Keratinocyte (primary cell): ENCODE data around the gene COL20A1. TPM values are rescaled to one million over a fixed set of nuclear protein-coding genes. Genes with fewer than 3 reads are reported as not detected.

Source experiments
- DNase-seq: peaks from one replicate; pipeline ENCODE4 v3.0.0-alpha.2; 2011; ENCODE audit warnings: low read depth, missing footprints, low spot score
- FAIRE-seq: peaks from 2 replicates; lab custom pipeline; 2011; peaks lifted over from hg19 to GRCh38; lab: Jason Lieb, UNC
- H2AFZ ChIP-seq: 2 replicates; pipeline ENCODE4 v1.6.0; 2012; ENCODE audit warnings: low read length, control low read depth, inconsistent platforms; ENCODE audit not compliant: control insufficient read depth
- H3K27ac ChIP-seq: 2 replicates; pipeline ENCODE4 v1.5.1; 2011; ENCODE audit warnings: low read length; ENCODE audit not compliant: control insufficient read depth, insufficient read depth
- H3K27me3 ChIP-seq: 3 replicates; pipeline ENCODE4 v1.6.0; 2011; ENCODE audit warnings: low read length; ENCODE audit not compliant: control insufficient read depth, insufficient read depth; ENCODE audit errors: extremely low read depth
- H3K36me3 ChIP-seq, 2 experiments: 2 replicates in 1 of 2; 3 replicates in 1 of 2; pipeline ENCODE4 v1.5.1; 2011; ENCODE audit warnings: low read length in 2 of 2, mild to moderate bottlenecking in 1 of 2; ENCODE audit not compliant: control insufficient read depth in 2 of 2, insufficient read depth in 2 of 2; ENCODE audit errors: extremely low read depth in 1 of 2
- H3K4me1 ChIP-seq: 3 replicates; pipeline ENCODE4 v1.5.1; 2011; ENCODE audit warnings: low read length; ENCODE audit not compliant: control insufficient read depth, insufficient read depth; ENCODE audit errors: extremely low read depth
- H3K4me2 ChIP-seq: 3 replicates; pipeline ENCODE4 v1.6.0; 2011; ENCODE audit warnings: low read depth, low read length; ENCODE audit not compliant: control insufficient read depth, insufficient read depth; ENCODE audit errors: extremely low read depth
- H3K4me3 ChIP-seq, 3 experiments: fragments of 200-600 bp in 1 of 3; sonication (generic) in 1 of 3; 2 replicates in 2 of 3; 3 replicates in 1 of 3; pipeline ENCODE4 v1.5.1; 2011 to 2016; ENCODE audit warnings: low read length in 3 of 3, mild to moderate bottlenecking in 3 of 3, control low read depth in 2 of 3, inconsistent platforms in 1 of 3, low read depth in 1 of 3, mixed read lengths in 1 of 3, mixed run types in 1 of 3, moderate library complexity in 1 of 3; ENCODE audit not compliant: control insufficient read depth in 2 of 3, insufficient read depth in 2 of 3; ENCODE audit errors: extremely low read depth in 1 of 3
- H3K79me2 ChIP-seq: 2 replicates; pipeline ENCODE4 v1.6.0; 2012; ENCODE audit warnings: low read length; ENCODE audit not compliant: control insufficient read depth, insufficient read depth
- H3K9ac ChIP-seq: 3 replicates; pipeline ENCODE4 v1.6.0; 2011; ENCODE audit warnings: low read length; ENCODE audit not compliant: control insufficient read depth, insufficient read depth; ENCODE audit errors: extremely low read depth
- H3K9me1 ChIP-seq: 3 replicates; pipeline ENCODE4 v1.6.0; 2011; ENCODE audit warnings: low read length; ENCODE audit not compliant: control insufficient read depth, insufficient read depth; ENCODE audit errors: extremely low read depth
- H3K9me3 ChIP-seq: 2 replicates; pipeline ENCODE4 v1.5.1; 2012; ENCODE audit warnings: low read depth, low read length; ENCODE audit not compliant: control insufficient read depth
- H4K20me1 ChIP-seq: 3 replicates; pipeline ENCODE4 v1.6.0; 2011; ENCODE audit warnings: low read length; ENCODE audit not compliant: control insufficient read depth, insufficient read depth; ENCODE audit errors: extremely low read depth
- EZH2 ChIP-seq: IDR thresholded peaks from one replicate; pipeline ENCODE4 v1.6.1; 2012; ENCODE audit warnings: inconsistent platforms, mild to moderate bottlenecking, low read length, moderate library complexity
- dilution Hi-C: fragments of 300-500 bp; cut with MboI; formaldehyde crosslinking; loops from one replicate; pipeline ENCODE4 v1.7.0; 2020; ENCODE audit warnings: low sequenced_read_pairs; ENCODE audit not compliant: extremely low pct_ligation_motif_present
- polyA plus RNA-seq, 5 experiments: library from polyadenylated mRNA; depleted of rRNA in 3 of 5; stranded (reverse) in 3 of 5; stranded (forward) in 1 of 5; unstranded in 1 of 5; fragments of >200 nt; gene quantifications; 1 replicate in 1 of 5; 2 replicates in 3 of 5; 3 replicates in 1 of 5; pipeline versions ENCODE4 v1.2.1 to v1.2.3, GENCODE V29; 2011 to 2012; ENCODE audit warnings: missing spikeins in 2 of 5, low read depth in 1 of 5, low replicate concordance in 1 of 5
- TF ChIP-seq, protein P1 (sequence below), 3 experiments: IDR thresholded peaks in 1 of 3; conservative IDR thresholded peaks in 1 of 3; optimal IDR thresholded peaks in 1 of 3; 2 replicates in 2 of 3; 3 replicates in 1 of 3; pipeline versions ENCODE3 to v1.5.1; 2011; ENCODE audit warnings: low read length in 3 of 3, mild to moderate bottlenecking in 3 of 3, moderate library complexity in 2 of 3, control low read depth in 1 of 3, inconsistent platforms in 1 of 3; ENCODE audit not compliant: insufficient read depth in 2 of 3; ENCODE audit errors: extremely low read depth in 1 of 3

The COL20A1 gene
- polyA plus RNA-seq, 1 donor (not counting 4 experiments of a cell fraction or from before 2014, with no cell fraction given): not detected

DNA sequence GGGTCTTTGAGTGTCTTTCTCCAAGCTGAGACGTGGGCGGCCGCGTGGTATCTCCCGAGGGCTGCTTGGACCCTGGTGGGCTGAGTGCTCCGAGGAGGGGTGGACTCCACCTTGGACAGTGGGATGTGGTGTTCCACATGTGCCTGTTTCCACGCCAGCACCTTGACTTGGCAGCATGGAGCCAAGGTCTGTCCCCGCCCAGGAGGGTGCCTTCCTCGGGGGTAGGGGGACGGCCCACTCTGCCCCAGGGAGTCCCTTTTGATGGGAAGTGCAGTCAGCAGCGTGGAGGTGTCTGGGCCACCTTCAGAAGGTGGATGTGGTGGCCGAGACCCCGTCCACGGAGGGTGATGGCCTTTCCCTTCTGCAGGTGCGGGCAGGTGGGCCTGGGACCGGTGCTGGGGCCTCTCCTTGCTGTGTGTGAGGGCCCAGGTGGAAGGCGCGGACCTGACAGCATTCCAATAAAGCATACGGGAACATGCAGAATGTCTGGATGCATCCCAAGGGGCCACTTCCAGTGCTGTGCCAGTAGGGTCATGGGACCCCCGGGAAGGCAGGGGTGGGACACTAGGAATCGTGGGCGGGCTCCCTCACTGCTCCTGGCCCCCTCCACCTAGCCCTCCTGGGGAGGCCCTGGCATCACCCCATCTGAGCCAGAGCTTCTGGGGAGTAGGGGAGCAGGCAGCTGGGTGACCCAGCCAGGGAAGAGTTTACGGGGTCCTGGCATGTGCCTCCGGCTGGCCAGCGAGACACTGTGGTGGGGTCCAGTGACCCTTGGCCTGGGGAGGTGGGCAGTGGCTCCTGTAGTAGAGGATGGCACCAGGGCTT is 3.5 kb upstream of the COL20A1 start:
- Histone ChIP-seq H3K9me3 (no peaks in the 10 kb centered on the region), H3K4me2 (no peak overlapping the region), H4K20me1 (peaks cover 5% of the 10 kb centered on the region), H3K27ac (no peak overlapping the region), H3K9me1 (no peaks in the 10 kb centered on the region), H2AFZ (no peak overlapping the region), H3K36me3 (peaks cover 14 to 20% of the 10 kb centered on the region in 2 experiments), H3K27me3 (peaks cover 5% of the 10 kb centered on the region), H3K4me1 (no peaks in the 10 kb centered on the region), H3K79me2 (no peaks in the 10 kb centered on the region), H3K9ac (no peak overlapping the region), H3K4me3 (no peak overlapping the region)
- FAIRE-seq (no peak), DNase-seq (no peak)
- TF ChIP-seq, protein P1, sequence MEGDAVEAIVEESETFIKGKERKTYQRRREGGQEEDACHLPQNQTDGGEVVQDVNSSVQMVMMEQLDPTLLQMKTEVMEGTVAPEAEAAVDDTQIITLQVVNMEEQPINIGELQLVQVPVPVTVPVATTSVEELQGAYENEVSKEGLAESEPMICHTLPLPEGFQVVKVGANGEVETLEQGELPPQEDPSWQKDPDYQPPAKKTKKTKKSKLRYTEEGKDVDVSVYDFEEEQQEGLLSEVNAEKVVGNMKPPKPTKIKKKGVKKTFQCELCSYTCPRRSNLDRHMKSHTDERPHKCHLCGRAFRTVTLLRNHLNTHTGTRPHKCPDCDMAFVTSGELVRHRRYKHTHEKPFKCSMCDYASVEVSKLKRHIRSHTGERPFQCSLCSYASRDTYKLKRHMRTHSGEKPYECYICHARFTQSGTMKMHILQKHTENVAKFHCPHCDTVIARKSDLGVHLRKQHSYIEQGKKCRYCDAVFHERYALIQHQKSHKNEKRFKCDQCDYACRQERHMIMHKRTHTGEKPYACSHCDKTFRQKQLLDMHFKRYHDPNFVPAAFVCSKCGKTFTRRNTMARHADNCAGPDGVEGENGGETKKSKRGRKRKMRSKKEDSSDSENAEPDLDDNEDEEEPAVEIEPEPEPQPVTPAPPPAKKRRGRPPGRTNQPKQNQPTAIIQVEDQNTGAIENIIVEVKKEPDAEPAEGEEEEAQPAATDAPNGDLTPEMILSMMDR (optimal IDR thresholded peaks at IDR 0.05 in 1 of 3, IDR thresholded peaks at IDR 0.05 in 1 of 3, conservative IDR thresholded peaks at IDR 0.05 in 1 of 3; ENCODE audit: extremely low read depth in 1 of 3, insufficient read depth in 2 of 3, low read length in 3 of 3): no peak
- no peak for TF ChIP-seq EZH2
- dilution Hi-C loops: loop anchor here (10.0 kb wide), 1 partner anchor 65 kb away; no protein-coding TSS in a partner anchor

DNA sequence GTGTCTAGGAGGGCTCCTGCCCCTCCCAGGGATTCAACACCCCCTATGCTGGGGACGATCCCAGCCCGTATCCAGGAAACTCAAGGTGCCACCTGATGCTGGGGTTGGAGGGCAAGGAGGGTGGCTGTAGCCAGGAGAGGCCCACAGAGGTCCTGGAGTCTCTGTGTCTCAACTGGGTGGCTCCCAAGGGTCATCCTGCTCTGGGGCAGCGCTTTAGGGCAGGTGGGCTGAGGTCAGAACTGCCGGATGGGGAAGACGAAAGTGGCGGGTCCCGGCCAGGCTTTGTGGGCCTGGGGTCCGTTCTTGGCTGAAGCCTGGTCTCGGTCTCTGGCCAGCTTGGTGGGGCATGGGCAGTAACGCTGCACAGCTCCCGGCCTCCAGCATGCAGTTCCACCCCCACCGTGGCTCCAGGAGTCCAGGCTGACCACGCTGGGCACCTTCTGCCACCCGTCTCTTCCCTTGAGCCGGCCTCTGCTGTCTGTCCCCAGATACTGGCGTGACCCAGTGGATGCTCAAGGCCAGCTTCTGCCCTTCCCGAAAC is 2.8 kb upstream of the COL20A1 start:
- H4K20me1 ChIP-seq: peaks cover 5% of the 10 kb centered on the region
- no peak for FAIRE-seq

More for the DNA sequence above, 2.8 kb upstream of the COL20A1 start:
- Histone ChIP-seq H3K36me3 (peaks cover 14 to 19% of the 10 kb centered on the region in 2 experiments), H3K9me1 (no peaks in the 10 kb centered on the region), H3K27ac (no peak overlapping the region), H3K9me3 (no peaks in the 10 kb centered on the region), H3K79me2 (no peaks in the 10 kb centered on the region), H3K9ac (no peak overlapping the region), H3K4me1 (no peaks in the 10 kb centered on the region), H3K4me2 (no peak overlapping the region), H2AFZ (no peak overlapping the region), H3K4me3 (no peak overlapping the region), H3K27me3 (peaks cover 12% of the 10 kb centered on the region)
- DNase-seq: no peak
- dilution Hi-C loops: no loop called here
- TF ChIP-seq EZH2: no peak
- TF ChIP-seq, protein P1 (optimal IDR thresholded peaks at IDR 0.05 in 1 of 3, IDR thresholded peaks at IDR 0.05 in 1 of 3, conservative IDR thresholded peaks at IDR 0.05 in 1 of 3; ENCODE audit: extremely low read depth in 1 of 3, insufficient read depth in 2 of 3, low read length in 3 of 3): no peak
